HEK293 (cell line): ENCODE results near the gene GPAM.

Experiments
- SCRT2 ChIP-seq: fragments of 450-650 bp; formaldehyde crosslinking; IDR thresholded peaks from 2 replicates; pipeline ENCODE4 v1.5.1; 2016; ENCODE audit warnings: missing biosample characterization, missing genetic modification characterization
- SP7 ChIP-seq: fragments of 450-650 bp; formaldehyde crosslinking; IDR thresholded peaks from 2 replicates; pipeline ENCODE4 v1.5.1; 2016; ENCODE audit warnings: missing biosample characterization, missing genetic modification characterization
- ZBTB11 ChIP-seq: fragments of 450-650 bp; formaldehyde crosslinking; conservative IDR thresholded peaks from 2 replicates; pipeline ENCODE4 v1.5.1; 2016; ENCODE audit warnings: low read depth, missing biosample characterization, missing genetic modification characterization
- ZNF354C ChIP-seq: fragments of 450-650 bp; formaldehyde crosslinking; IDR thresholded peaks from 2 replicates; pipeline ENCODE4 v1.5.1; 2016; ENCODE audit warnings: missing biosample characterization, missing genetic modification characterization, low read depth, borderline replicate concordance
- ZNF785 ChIP-seq: fragments of 450-650 bp; formaldehyde crosslinking; IDR thresholded peaks from 2 replicates; pipeline ENCODE4 v1.5.1; 2016; ENCODE audit warnings: missing biosample characterization, missing genetic modification characterization
- TF ChIP-seq, protein P1 (sequence below): fragments of 450-650 bp; formaldehyde crosslinking; IDR thresholded peaks from 2 replicates; pipeline ENCODE4 v1.5.1; 2016; ENCODE audit warnings: missing biosample characterization, missing genetic modification characterization

GRCh38 chr10:112226439-112227248 lies 43.1 kb upstream of the GPAM start:
- TF ChIP-seq ZNF785 (tag by site-specific recombination) (no peak), ZBTB11 (tag by site-specific recombination) (no peak), ZNF354C (tag by site-specific recombination) (no peak), SCRT2 (tag by site-specific recombination) (no peak), SP7 (tag by site-specific recombination) (no peak)
- TF ChIP-seq, protein P1, sequence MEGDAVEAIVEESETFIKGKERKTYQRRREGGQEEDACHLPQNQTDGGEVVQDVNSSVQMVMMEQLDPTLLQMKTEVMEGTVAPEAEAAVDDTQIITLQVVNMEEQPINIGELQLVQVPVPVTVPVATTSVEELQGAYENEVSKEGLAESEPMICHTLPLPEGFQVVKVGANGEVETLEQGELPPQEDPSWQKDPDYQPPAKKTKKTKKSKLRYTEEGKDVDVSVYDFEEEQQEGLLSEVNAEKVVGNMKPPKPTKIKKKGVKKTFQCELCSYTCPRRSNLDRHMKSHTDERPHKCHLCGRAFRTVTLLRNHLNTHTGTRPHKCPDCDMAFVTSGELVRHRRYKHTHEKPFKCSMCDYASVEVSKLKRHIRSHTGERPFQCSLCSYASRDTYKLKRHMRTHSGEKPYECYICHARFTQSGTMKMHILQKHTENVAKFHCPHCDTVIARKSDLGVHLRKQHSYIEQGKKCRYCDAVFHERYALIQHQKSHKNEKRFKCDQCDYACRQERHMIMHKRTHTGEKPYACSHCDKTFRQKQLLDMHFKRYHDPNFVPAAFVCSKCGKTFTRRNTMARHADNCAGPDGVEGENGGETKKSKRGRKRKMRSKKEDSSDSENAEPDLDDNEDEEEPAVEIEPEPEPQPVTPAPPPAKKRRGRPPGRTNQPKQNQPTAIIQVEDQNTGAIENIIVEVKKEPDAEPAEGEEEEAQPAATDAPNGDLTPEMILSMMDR (tag by site-specific recombination) = no peak
